Body of pancreas (tissue), 4 donors: Measurements from ENCODE around the gene LRCH1.

ENCODE experiments used
- CTCF ChIP-seq, 7 experiments: fragments of 450-650 bp in 4 of 7; fragments of 200-600 bp in 3 of 7; sonication (generic) in 3 of 7; IDR thresholded peaks; one replicate each; pipeline ENCODE4 v1.5.1; 2016 to 2019; ENCODE audit warnings: antibody characterized with exemption in 7 of 7
- POLR2A ChIP-seq, 3 donors: fragments of 450-650 bp; IDR thresholded peaks; one replicate each; pipeline ENCODE4 v1.6.1; 2016; ENCODE audit warnings: antibody characterized with exemption in 3 of 3, mild to moderate bottlenecking in 2 of 3

DNA sequence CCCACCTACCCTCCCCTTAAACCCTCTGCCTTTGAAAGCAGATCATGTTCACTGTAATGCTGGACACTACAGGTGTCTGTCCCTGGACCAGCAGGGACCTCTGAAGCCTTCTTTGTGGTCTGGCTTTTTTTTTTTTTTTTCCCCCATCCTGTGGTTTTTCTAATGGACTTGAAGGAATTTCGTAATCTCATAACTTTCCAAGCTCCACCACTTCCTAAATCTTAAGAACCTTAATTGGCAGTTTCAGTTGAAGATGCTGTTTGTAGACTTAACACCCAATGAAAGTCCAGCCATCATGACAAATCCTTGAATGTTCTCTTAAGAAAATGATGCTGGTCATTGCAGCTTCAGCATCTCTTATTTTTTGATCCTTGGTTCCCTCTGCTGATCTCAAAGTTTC is 45.0 kb upstream of the LRCH1 start:
- TF ChIP-seq POLR2A (IDR thresholded peaks at IDR 0.05) (no peak), CTCF (IDR thresholded peaks at IDR 0.05) (no peak)
